CD4-positive, alpha-beta T cell treated with Interleukin-15 for 1 hour (primary cell): ENCODE measurements around the gene MARCHF7.
"Not testable (repeated sequence)": the region's sequence is repeated elsewhere in the genome, so short reads cannot be mapped to it uniquely, and the experiment has no call there.

Experiments
- DNase-seq: peaks from one replicate; pipeline ENCODE4 v3.0.0-alpha.2; 2020

The MARCHF7 gene, protein sequence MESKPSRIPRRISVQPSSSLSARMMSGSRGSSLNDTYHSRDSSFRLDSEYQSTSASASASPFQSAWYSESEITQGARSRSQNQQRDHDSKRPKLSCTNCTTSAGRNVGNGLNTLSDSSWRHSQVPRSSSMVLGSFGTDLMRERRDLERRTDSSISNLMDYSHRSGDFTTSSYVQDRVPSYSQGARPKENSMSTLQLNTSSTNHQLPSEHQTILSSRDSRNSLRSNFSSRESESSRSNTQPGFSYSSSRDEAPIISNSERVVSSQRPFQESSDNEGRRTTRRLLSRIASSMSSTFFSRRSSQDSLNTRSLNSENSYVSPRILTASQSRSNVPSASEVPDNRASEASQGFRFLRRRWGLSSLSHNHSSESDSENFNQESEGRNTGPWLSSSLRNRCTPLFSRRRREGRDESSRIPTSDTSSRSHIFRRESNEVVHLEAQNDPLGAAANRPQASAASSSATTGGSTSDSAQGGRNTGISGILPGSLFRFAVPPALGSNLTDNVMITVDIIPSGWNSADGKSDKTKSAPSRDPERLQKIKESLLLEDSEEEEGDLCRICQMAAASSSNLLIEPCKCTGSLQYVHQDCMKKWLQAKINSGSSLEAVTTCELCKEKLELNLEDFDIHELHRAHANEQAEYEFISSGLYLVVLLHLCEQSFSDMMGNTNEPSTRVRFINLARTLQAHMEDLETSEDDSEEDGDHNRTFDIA

GRCh38 chr2:159712143-159712928 is at the start of gene MARCHF7:
Gene MARCHF7, plus strand, starts transcription at chr2:159712506. Its CDS starts 16,517 bp downstream, at chr2:159729023.
- peak; percentile 97 for DNase-seq

DNA sequence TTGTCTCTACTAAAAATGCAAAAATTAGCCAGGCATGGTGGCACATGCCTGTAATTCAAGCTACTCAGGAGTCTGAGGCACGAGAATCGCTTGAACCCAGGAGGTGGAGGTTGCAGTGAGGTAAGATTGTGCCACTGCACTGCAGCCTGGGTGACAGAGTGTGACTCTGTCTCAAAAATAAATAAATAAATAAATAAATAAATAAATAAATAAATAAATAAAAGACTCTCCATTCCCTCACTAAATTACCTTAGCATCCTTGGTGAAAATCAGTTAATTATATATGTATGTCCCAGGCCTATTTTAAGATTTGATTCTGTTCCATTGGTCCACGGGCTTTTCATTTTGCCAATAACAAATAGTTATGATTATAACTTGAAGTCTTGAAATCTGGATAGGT is 44.9 kb upstream of the MARCHF7 start:
- not testable (repeated sequence) for DNase-seq

GRCh38 chr2:159671047-159671446 is 41.3 kb upstream of the MARCHF7 start:
- DNase-seq, result no peak

DNA sequence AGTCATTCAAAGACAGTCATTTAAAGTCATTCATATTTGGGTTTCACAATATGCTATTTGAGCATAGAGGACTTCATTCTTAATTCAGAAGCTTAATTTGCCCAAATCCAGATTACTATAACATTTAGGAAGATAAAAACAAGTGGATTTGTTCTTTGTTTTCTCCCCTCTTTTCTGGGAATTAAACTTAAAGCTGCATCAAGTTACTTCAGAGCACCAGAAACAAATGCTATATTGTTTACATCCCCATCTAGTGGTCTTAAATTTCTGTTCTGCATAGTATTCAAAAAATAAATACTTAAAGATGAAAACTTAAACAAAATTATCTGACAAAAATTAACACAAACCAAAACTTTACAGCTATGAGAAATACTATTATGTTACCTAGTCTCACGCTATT is 34.7 kb upstream of the MARCHF7 start:
- no peak for DNase-seq

DNA sequence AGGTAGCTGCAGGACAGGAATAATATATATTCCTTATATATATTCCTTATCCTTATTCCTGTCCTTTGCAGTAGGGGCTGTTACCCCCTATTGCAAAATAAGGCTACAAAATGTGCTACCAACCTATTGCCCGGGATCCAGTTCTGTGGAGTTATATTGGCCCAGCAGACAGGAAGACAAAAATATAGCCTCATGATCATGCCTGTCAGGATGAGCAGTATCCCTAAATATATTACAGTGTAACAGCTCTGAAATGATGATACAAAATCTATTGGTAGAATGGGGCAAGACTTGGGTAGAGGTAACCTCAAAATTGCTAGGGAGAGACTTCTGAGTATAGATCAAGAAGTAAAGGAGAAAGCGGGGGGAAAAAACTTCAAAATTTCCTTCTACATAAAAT is 31.6 kb upstream of the MARCHF7 start:
- DNase-seq, result no peak

- no peak for DNase-seq
Measured at GRCh38 chr2:159683817-159684216, 28.5 kb upstream of the MARCHF7 start.

GRCh38 chr2:159684796-159685195 is 27.5 kb upstream of the MARCHF7 start:
- DNase-seq, result no peak

DNA sequence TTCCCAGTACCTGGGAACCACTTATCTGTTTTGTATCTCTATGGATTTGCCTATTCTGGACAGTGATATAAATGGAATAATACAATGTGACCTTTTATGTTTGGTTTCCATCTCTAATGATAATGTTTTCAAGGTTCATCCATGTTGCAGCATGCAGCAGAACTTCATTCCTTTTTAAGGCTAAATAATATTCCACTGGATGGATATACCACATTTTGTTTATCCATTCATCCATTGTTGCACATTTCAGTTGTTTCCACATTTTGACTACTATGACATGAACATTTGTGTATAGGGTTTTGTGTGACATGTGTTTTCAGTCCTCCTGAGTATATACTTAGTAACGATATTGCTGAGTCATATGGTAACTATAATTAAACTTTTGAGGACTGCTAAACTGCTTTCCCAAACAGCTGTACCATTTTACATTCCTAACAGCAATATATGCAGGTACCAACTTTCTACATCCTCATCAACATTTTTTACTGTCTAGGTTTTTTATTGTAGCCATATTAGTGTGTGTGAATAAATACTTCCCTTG is 17.7 kb upstream of the MARCHF7 start:
- no peak for DNase-seq

DNA sequence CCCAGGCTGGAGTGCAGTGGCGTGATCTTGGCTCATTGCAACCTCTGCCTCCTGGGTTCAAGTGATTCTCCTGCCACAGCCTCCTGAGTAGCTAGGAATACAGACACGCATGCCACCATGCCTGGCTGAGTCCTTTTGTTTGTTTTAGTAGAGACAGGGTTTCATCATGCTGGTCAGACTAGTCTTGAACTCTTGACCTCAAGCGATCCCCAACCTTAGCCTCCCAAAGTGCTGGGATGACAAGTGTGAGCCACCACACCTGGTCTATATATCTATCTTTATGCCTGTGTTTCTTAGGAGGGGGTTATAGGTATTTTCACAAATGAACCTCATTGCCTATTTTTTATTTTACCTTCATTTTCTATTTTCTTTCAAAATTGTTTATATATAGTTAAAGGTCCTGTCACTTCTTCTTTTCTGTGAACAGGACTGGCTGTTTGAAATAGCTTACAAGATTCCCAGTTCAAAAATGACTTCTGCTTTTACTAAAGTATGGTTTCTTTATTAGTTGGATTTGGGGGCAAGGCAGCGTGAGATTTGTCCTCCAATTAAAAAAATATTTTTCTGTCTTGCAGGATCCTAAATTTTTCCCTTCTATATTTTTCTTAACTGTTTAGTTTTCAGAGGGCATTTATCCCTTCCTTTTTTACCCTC is 16.4 kb upstream of the MARCHF7 start:
- no peak for DNase-seq

- DNase-seq, result no peak
Measured at GRCh38 chr2:159703491-159703890, 8.8 kb upstream of the MARCHF7 start.

DNA sequence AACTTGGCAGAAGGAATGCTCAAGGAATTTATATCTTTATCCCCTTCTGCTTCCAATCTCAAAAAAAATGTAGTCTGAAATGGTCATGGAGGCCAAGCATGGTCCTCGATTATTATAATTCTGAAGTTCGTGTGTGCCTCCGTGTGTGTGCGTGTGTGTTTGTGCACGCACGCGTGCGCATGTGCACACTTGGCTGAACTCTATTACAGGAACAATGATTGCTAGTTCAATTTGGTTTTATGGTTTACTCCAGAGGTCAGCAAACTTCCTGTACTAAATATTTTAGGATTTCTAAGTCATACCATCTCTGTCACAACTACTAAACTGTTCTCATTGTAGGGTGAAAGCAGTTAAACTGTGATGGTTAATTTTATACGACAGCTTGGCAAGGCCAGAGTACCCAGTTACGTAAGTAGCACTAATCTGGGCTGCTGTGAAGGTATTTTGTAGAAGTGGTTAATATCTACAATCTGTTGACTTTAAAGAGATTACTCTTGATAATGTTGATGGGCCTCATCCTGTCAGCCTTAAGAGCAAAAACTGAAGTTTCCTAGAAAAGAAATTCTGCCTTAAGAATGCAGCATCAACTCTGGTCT is 5.8 kb upstream of the MARCHF7 start:
- no peak for DNase-seq

- no peak for DNase-seq
Measured at GRCh38 chr2:159708066-159708760, 4.1 kb upstream of the MARCHF7 start.

GRCh38 chr2:159710601-159711180 is 1.6 kb upstream of the MARCHF7 start:
- no peak for DNase-seq

GRCh38 chr2:159711562-159712142 is 654 bp upstream of the MARCHF7 start:
- DNase-seq, result no peak

DNA sequence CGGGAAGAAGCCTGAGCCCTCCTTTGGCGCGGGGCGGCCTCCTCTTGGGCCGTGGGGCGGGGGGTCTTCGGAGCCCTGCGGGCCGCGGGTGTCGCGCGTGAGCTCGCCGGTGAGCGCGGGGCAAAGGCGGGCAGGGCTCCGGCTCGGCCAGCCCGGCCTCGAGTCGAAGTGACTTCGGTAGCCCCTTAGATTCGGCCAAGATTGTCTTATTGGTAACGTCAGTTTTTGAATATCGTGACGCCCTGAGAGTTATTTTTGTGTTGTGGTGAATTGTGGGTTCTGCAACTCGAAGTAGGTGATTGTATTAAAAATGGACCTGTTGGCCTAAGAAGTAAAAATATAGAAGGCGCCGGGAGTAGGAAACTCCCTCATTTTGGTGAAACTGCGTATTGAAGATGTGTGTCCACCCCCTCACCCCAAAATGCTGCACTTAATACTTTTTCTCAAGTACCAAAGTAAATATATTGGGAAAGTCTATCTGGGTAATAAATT is 669 bp downstream of the MARCHF7 start:
- DNase-seq, result no peak

DNA sequence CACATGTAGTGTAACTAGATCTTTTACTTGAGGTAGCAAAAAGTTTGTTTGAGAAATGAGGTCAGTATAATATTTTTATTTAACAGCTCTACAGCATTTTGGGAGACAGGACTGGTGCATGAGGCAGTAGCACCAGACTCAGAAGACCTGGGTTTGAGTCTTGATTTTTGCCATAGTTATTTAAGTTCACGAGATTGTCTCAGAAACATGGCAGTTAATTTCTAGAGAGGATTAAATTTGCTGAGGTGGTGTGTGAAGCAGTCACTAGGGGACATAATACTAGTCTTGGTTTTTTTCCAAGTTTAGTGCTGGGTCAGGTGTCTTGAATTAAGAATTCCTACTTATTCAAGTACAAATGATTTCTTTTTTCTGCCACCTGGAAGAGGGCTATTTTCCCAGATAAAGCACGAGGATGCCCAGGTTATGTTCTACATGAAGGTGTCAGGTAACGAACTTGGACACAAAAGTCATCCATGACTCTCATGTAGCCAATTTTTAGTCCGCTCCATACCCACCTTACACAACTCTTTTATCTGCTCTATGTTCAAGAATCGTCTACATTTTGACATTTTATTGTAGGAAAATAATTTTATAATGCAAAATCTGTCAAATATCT is 1.4 kb downstream of the MARCHF7 start:
- DNase-seq, result no peak

DNA sequence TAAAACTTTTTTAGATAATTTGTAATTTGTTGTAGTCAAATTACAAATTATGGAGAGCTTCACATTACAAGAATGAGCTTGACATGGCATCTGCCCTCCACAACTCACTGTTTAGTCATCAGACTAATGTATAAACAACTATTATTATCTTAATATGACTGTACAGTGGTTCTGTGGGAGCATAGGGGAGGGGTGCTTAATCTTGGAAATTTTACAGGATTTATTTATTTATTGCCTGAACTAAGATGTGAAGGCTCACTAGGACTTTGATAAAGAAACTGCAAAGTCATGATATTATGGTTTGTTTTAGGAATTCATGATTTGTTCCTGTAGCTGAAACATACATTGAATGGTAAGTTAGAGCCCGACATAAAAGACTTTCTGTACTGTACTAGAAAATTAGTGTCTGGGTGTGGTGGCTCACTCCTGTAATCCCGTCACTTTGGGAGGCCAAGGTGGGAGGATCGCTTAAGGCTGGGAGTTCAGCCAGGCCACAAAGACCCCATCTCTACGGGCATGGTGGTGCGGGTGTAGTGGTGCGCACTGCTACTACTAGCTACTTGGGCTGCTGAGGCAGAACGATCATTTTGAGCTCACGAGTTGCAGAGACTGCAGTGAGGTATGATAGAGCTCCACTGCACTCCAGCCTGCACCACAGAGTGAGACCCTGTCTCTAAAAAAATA is 2.1 kb downstream of the MARCHF7 start:
- DNase-seq, result no peak

DNA sequence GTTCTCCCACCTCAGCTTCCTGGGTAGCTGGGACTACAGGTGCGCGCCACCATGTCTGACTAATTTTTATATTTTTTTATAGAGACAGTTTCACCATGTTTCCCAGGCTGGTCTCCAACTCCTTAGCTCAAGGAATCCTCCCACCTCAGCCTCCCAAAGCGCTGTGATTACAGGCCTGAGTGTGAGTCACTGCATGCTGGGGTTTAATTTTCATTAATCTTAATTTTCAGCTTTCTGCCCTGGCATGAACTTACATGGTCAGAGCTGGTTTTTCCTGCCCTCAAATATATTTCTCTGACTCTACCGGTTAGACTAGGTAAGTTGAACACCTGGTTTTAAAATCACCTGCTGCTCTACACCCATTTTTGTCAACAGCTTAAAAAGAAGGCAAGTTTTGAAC is 3.1 kb downstream of the MARCHF7 start:
- DNase-seq, result no peak

GRCh38 chr2:159716409-159716808 is 4.1 kb downstream of the MARCHF7 start:
- not testable (repeated sequence) for DNase-seq

- no peak for DNase-seq
Measured at GRCh38 chr2:159716857-159717256, 4.6 kb downstream of the MARCHF7 start.
